Erythroblast (primary cell): ENCODE data around the gene WDFY2.

ENCODE experiments used
- GATA1 ChIP-seq: IDR thresholded peaks from 2 replicates; pipeline ENCODE4 v1.6.1; 2011; ENCODE audit warnings: low read depth, mild to moderate bottlenecking, control low read depth, low read length, moderate library complexity
- POLR2A ChIP-seq: IDR thresholded peaks from 2 replicates; pipeline ENCODE4 v1.6.1; 2011; ENCODE audit warnings: mild to moderate bottlenecking, low read length

- TF ChIP-seq POLR2A (no peak), GATA1 (no peak)
Observed at GRCh38 chr13:51552027-51552426, 32.2 kb upstream of the WDFY2 start.
